NB4 (cell line): ENCODE measurements around the gene HDAC8.
"Not testable (repeated sequence)": the region's sequence is repeated elsewhere in the genome, so short reads cannot be mapped to it uniquely, and the experiment has no call there.

Experiments used
- DNase-seq: peaks from one replicate; pipeline ENCODE4 v3.0.0; 2010; ENCODE audit warnings: low read depth
- H3K4me3 ChIP-seq: one replicate; pipeline ENCODE4 v1.5.1; 2011; ENCODE audit warnings: mild to moderate bottlenecking, low read depth, low read length, moderate library complexity
- MYC ChIP-seq: IDR thresholded peaks from 2 replicates; pipeline ENCODE4 v1.6.1; 2011; ENCODE audit warnings: low read depth, low read length
- POLR2A ChIP-seq: IDR thresholded peaks from 2 replicates; pipeline ENCODE4 v1.6.1; 2011; ENCODE audit warnings: mild to moderate bottlenecking; ENCODE audit not compliant: insufficient read length; ENCODE audit errors: extremely low read depth
- TF ChIP-seq, protein P1 (sequence below): IDR thresholded peaks from one replicate; pipeline ENCODE4 v1.5.1; 2012; ENCODE audit warnings: low read depth, low read length
- TF ChIP-seq, protein P2 (sequence below): IDR thresholded peaks from 2 replicates; pipeline ENCODE4 v1.6.1; 2011; ENCODE audit warnings: low read depth, low read length

Gene HDAC8

GRCh38 chrX:72340626-72341025 is 232.0 kb downstream of the HDAC8 start:
- no peak for DNase-seq
- TF ChIP-seq, protein P1, sequence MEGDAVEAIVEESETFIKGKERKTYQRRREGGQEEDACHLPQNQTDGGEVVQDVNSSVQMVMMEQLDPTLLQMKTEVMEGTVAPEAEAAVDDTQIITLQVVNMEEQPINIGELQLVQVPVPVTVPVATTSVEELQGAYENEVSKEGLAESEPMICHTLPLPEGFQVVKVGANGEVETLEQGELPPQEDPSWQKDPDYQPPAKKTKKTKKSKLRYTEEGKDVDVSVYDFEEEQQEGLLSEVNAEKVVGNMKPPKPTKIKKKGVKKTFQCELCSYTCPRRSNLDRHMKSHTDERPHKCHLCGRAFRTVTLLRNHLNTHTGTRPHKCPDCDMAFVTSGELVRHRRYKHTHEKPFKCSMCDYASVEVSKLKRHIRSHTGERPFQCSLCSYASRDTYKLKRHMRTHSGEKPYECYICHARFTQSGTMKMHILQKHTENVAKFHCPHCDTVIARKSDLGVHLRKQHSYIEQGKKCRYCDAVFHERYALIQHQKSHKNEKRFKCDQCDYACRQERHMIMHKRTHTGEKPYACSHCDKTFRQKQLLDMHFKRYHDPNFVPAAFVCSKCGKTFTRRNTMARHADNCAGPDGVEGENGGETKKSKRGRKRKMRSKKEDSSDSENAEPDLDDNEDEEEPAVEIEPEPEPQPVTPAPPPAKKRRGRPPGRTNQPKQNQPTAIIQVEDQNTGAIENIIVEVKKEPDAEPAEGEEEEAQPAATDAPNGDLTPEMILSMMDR: no peak
- TF ChIP-seq, protein P2, sequence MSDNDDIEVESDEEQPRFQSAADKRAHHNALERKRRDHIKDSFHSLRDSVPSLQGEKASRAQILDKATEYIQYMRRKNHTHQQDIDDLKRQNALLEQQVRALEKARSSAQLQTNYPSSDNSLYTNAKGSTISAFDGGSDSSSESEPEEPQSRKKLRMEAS: no peak
- TF ChIP-seq POLR2A (no peak), MYC (no peak)
- H3K4me3 ChIP-seq: no peak overlapping the region

DNA sequence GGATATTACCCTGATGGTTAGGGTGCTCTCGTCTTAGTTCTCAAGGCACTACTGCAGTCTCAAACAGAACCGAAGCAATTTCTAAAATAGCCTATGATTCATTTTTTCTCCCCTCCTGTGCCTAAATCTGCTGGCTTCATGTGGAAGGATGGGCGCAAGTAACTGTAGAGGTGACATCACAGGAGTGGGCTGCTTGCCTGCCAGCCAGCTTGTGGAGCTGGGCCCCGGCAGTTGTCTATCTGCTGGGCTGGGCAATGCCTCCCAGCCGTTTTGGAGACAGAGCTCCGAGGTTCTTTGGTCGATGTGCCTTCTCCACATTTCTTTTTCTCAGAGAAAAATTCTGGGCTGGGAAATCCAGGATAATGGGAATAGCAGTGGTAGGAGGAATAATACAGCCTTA is 232.6 kb downstream of the HDAC8 start:
- TF ChIP-seq, protein P2: no peak
- TF ChIP-seq, protein P1: no peak
- TF ChIP-seq POLR2A: no peak
- TF ChIP-seq MYC: no peak
- no peak for DNase-seq

GRCh38 chrX:72330131-72330530 is 242.5 kb downstream of the HDAC8 start:
- H3K4me3 ChIP-seq: no peak overlapping the region
- TF ChIP-seq, protein P2: no peak
- TF ChIP-seq, protein P1: no peak
- TF ChIP-seq MYC: no peak
- TF ChIP-seq POLR2A: no peak
- no peak for DNase-seq

More for the DNA sequence above, 232.6 kb downstream of the HDAC8 start:
- no peak overlapping the region for H3K4me3 ChIP-seq

DNA sequence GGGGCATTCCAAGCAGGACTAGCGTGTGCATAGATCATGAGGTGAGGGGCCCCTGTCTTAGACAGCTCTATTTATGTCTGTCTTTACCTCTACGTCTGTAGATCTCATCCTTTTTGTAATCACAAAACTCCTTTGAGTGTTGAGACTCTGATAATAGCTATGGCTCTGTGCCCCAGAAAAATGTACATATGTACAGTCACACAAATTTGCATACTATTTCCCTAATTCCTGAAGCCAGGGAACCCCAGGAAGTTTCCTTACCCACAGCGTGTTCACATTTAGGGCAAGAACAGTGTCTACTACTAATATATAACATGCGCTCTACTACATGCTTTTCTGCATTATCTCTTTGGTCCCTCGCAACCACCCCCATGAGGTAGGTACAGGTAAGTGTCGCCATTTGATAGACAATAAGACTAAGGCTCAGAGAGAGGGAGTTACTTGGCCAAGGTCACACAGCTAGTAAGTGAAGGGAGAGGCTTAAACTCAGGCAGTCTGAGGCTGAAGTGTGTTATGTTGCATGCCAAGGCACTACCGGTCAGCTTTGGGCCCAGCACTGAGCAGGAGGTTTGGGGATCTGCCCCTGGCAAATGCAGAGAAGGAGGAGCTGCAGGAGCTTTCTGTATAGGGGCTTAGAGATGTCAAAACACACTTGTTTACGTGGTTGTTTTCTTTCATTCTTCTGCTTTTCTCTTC is 245.9 kb downstream of the HDAC8 start:
- no peak overlapping the region for H3K4me3 ChIP-seq
- DNase-seq: no peak
- TF ChIP-seq, protein P1: no peak
- TF ChIP-seq, protein P2: no peak
- TF ChIP-seq MYC (no peak), POLR2A (no peak)

- DNase-seq, H3K4me3 ChIP-seq: not testable (repeated sequence)
Measured at GRCh38 chrX:72319651-72320050, 253.0 kb downstream of the HDAC8 start.

DNA sequence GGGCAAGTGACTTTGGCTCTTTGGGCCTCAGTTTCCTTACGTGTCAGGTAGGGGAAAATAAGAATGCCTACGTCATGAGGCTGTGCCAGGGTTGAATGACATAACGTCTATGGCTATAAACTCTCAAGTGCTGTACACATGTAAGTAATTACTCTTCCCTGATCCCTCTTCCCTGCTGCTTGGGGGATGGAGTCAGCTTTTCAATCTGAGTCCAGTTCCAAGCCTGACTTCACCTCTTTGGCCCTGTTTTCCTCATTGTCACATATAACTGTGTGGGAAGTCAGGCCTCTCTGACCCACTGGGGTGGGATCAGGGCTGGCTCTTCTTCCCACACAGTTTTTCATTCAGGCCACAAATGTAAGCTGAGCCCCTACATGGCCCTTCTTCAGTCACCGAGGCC is 255.5 kb downstream of the HDAC8 start:
- TF ChIP-seq POLR2A: no peak
- TF ChIP-seq, protein P2: no peak
- TF ChIP-seq, protein P1: no peak
- TF ChIP-seq MYC: no peak
- no peak overlapping the region for H3K4me3 ChIP-seq
- no peak for DNase-seq
